B cell (primary cell): ENCODE data around the gene LRRK2. TPM values are rescaled to one million over a fixed set of nuclear protein-coding genes. Genes with fewer than 3 reads are reported as not detected.

Experiments
- ATAC-seq: fragments of 200-7000 bp; cut with Tn5 transposase; one replicate; pipeline ENCODE4 v1.10.0; 2021; ENCODE audit warnings: low read depth, mild to moderate bottlenecking, moderate number of reproducible peaks, moderate library complexity
- CTCF ChIA-PET: fragments of 350-600 bp; sonication (Branson Sonifier 250); formaldehyde crosslinking; loops from one replicate; lab custom pipeline; 2021; ENCODE audit warnings: antibody characterized with exemption, inconsistent platforms; lab: Charles Lee
- POLR2A ChIA-PET: fragments of 350-600 bp; sonication (Branson Sonifier 250); formaldehyde crosslinking; loops from one replicate; lab custom pipeline; 2021; ENCODE audit warnings: antibody characterized with exemption; lab: Charles Lee
- DNase-seq: peaks from one replicate; pipeline ENCODE4 v3.0.0; 2013
- H2AFZ ChIP-seq: 2 replicates; pipeline ENCODE4 v1.6.1; 2012; ENCODE audit warnings: mild to moderate bottlenecking, low read depth, low read length; ENCODE audit not compliant: insufficient read depth, poor library complexity, severe bottlenecking
- H3K27ac ChIP-seq, 2 donors: 1 replicate in 1 of 2; 2 replicates in 1 of 2; pipeline ENCODE4 v1.5.1; 2012 to 2013; ENCODE audit warnings: low read length in 2 of 2, mild to moderate bottlenecking in 2 of 2, moderate library complexity in 1 of 2
- H3K27me3 ChIP-seq, 4 experiments: fragments of 200-600 bp in 1 of 4; sonication (generic) in 1 of 4; replicated peaks in 1 of 4; 1 replicate in 2 of 4; 2 replicates in 2 of 4; pipeline versions ENCODE4 v1.6.1 to v1.7.0; 2013 to 2016; ENCODE audit warnings: low read length in 3 of 4, mild to moderate bottlenecking in 2 of 4, mixed read lengths in 1 of 4, moderate library complexity in 1 of 4; ENCODE audit not compliant: insufficient read depth in 4 of 4, control insufficient read depth in 3 of 4; ENCODE audit errors: control extremely low read depth in 1 of 4
- H3K36me3 ChIP-seq, 2 experiments: replicated peaks in 1 of 2; 1 replicate in 1 of 2; 2 replicates in 1 of 2; pipeline versions ENCODE4 v1.6.1 to v1.7.1; 2013; ENCODE audit warnings: low read length in 1 of 2; ENCODE audit not compliant: insufficient read depth in 2 of 2, control insufficient read depth in 1 of 2; ENCODE audit errors: control extremely low read depth in 1 of 2, extremely low read depth in 1 of 2
- H3K4me1 ChIP-seq, 2 donors: fragments of 200-600 bp in 1 of 2; sonication (generic) in 1 of 2; 1 replicate in 1 of 2; 2 replicates in 1 of 2; pipeline versions ENCODE4 v1.5.1 to v1.6.1; 2013 to 2017; ENCODE audit warnings: low read length in 2 of 2; ENCODE audit not compliant: control insufficient read depth in 2 of 2, insufficient read depth in 2 of 2
- H3K4me2 ChIP-seq: replicated peaks from 2 replicates; pipeline ENCODE3; 2012; ENCODE audit warnings: mild to moderate bottlenecking, low read depth, low read length; ENCODE audit not compliant: poor library complexity, severe bottlenecking
- H3K4me3 ChIP-seq, 5 experiments: fragments of 200-600 bp in 1 of 5; sonication (generic) in 1 of 5; 1 replicate in 3 of 5; 2 replicates in 2 of 5; pipeline versions ENCODE4 v1.5.1 to v1.7.0; 2011 to 2016; ENCODE audit warnings: low read length in 4 of 5, mild to moderate bottlenecking in 4 of 5, low read depth in 2 of 5, control low read depth in 1 of 5, moderate library complexity in 1 of 5; ENCODE audit not compliant: insufficient read depth in 1 of 5; ENCODE audit errors: control extremely low read depth in 1 of 5, extremely low read depth in 1 of 5
- H3K79me2 ChIP-seq: fragments of 200-600 bp; sonication (generic); one replicate; pipeline ENCODE4 v1.6.0; 2016; ENCODE audit warnings: low read length; ENCODE audit not compliant: control insufficient read depth, insufficient read depth
- H3K9ac ChIP-seq: fragments of 200-600 bp; sonication (generic); 2 replicates; pipeline ENCODE4 v1.6.1; 2017; ENCODE audit warnings: mild to moderate bottlenecking, low read length, moderate library complexity
- H3K9me3 ChIP-seq, 3 donors: one replicate each; pipeline versions ENCODE4 v1.6.1 to v1.7.1; 2013; ENCODE audit warnings: low read length in 2 of 3; ENCODE audit not compliant: control insufficient read depth in 2 of 3, insufficient read depth in 1 of 3; ENCODE audit errors: control extremely low read depth in 1 of 3
- H4K20me1 ChIP-seq: 2 replicates; pipeline ENCODE4 v1.6.0; 2012; ENCODE audit warnings: mild to moderate bottlenecking, low read length; ENCODE audit not compliant: insufficient read depth, control insufficient read depth, poor library complexity, severe bottlenecking
- H3K27ac Mint-ChIP-seq: one replicate; pipeline ENCODE4 v1.8.0; 2021; ENCODE audit warnings: mixed read lengths
- H3K27me3 Mint-ChIP-seq: one replicate; pipeline ENCODE4 v1.8.0; 2021; ENCODE audit warnings: mixed read lengths
- H3K4me1 Mint-ChIP-seq: one replicate; pipeline ENCODE4 v1.8.0; 2021; ENCODE audit warnings: mixed read lengths
- H3K4me3 Mint-ChIP-seq: one replicate; pipeline ENCODE4 v1.8.0; 2021; ENCODE audit warnings: mixed read lengths
- H3K9me3 Mint-ChIP-seq: one replicate; pipeline ENCODE4 v1.8.0; 2022; ENCODE audit warnings: mixed read lengths; ENCODE audit not compliant: insufficient read depth
- CTCF ChIP-seq: fragments of 200-600 bp; IDR thresholded peaks from one replicate; pipeline ENCODE4 v1.8.0; 2022; ENCODE audit warnings: antibody characterized with exemption, mild to moderate bottlenecking
- EZH2 ChIP-seq: IDR thresholded peaks from 2 replicates; pipeline ENCODE4 v1.6.1; 2012; ENCODE audit warnings: borderline replicate concordance, low read depth, mild to moderate bottlenecking, moderate library complexity, low read length; ENCODE audit not compliant: insufficient read depth, poor library complexity, severe bottlenecking
- WGBS: methylation state at CpG from one replicate; pipeline ENCODE4 v1.1.5; 2013; ENCODE audit warnings: missing lambda C conversion rate; ENCODE audit not compliant: insufficient coverage; 5-methylcytosine and 5-hydroxymethylcytosine counted together
- intact Hi-C: fragments of 100-400 bp; cut with micrococcal nuclease; formaldehyde crosslinking; loops from one replicate; pipeline ENCODE4 v1.10.0; 2022
- polyA plus RNA-seq: library from polyadenylated mRNA; depleted of rRNA; stranded (reverse); fragments of >200 nt; gene quantifications from 2 replicates; pipeline ENCODE4 v1.2.3, GENCODE V29; 2012
- total RNA-seq, 2 donors: library from RNA; stranded (reverse); fragments of 120-200 nt in 1 of 2; gene quantifications; 1 replicate in 1 of 2; 2 replicates in 1 of 2; pipeline versions ENCODE4 v1.2.3 to v1.2.4, GENCODE V29; 2013 to 2022

Gene LRRK2
- total and polyA plus RNA-seq, 2 donors (not counting 1 experiment from before 2014, with no cell fraction given) = 14.1 to 60.2 TPM

- H3K36me3 ChIP-seq = peaks cover 9 to 41% of the 10 kb centered on the region in 2 experiments
- ChIA-PET CTCF (interaction anchor here (0.9 kb wide), 1 partner anchor 26 kb away, joined by 3 read pairs; no protein-coding TSS in a partner anchor), POLR2A (no interaction called here)
- no peak overlapping the region for H3K9ac ChIP-seq
- Mint-ChIP-seq H3K9me3 (peaks cover 2% of the 10 kb centered on the region), H3K27me3 (no peaks in the 10 kb centered on the region), H3K27ac (no peak overlapping the region), H3K4me1 (peaks cover 4% of the 10 kb centered on the region), H3K4me3 (no peak overlapping the region)
- no peak overlapping the region for H3K27ac ChIP-seq
- ATAC-seq (no peak), DNase-seq (no peak)
- no peaks in the 10 kb centered on the region for H3K79me2 ChIP-seq
- no peaks in the 10 kb centered on the region for H3K4me1 ChIP-seq
- H4K20me1 ChIP-seq = no peaks in the 10 kb centered on the region
- no peak overlapping the region for H3K4me3 ChIP-seq
- no peak overlapping the region for H2AFZ ChIP-seq
- TF ChIP-seq CTCF = no peak
- no peak for TF ChIP-seq EZH2
- intact Hi-C loops = no loop called here
- H3K27me3 ChIP-seq = no peaks in the 10 kb centered on the region
- H3K4me2 ChIP-seq = no peak overlapping the region
- H3K9me3 ChIP-seq = peaks cover 0 to 8% (median 3%) of the 10 kb centered on the region in 3 donors
Observed at GRCh38 chr12:40286583-40286982, 61.8 kb downstream of the LRRK2 start.

DNA sequence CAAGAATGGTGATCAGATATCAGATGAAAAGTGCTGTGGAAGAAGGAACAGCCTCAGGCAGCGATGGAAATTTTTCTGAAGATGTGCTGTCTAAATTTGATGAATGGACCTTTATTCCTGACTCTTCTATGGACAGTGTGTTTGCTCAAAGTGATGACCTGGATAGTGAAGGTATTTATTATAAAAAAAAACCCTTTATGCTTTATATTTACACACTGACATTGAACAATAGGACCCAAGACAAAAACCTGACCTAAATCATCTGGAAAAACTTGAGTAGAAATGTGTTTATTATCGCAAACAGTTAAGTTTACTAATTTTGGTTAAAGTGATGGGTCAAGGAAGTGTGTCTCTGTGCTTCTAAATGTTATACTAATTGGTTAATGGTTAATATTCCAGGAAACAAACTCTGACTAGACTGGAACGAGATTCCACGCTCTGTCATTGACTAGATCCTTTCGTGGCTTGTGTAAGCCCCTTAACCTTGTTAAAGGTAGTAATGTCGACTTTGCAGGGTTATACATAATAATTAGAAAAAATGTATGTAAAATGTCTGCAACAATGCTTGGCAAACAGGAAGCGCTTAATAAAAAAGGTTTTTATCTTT is 62.7 kb downstream of the LRRK2 start:
- no peak overlapping the region for H2AFZ ChIP-seq
- intact Hi-C loops = no loop called here
- CTCF ChIA-PET = no interaction called here
- Mint-ChIP-seq H3K9me3 (peaks cover 2% of the 10 kb centered on the region), H3K27ac (no peak overlapping the region), H3K27me3 (no peaks in the 10 kb centered on the region), H3K4me1 (peaks cover under 1% of the 10 kb centered on the region), H3K4me3 (no peak overlapping the region)
- POLR2A ChIA-PET = no interaction called here
- H3K36me3 ChIP-seq = peaks cover 9 to 40% of the 10 kb centered on the region in 2 experiments
- DNase-seq (no peak), ATAC-seq (no peak)
- WGBS = 100% methylated on average over 2 of the region's 7 CpGs
- H3K4me1 ChIP-seq = no peaks in the 10 kb centered on the region
- H3K9me3 ChIP-seq = peaks cover 0 to 8% (median 3%) of the 10 kb centered on the region in 3 donors
- no peak overlapping the region for H3K27ac ChIP-seq
- no peaks in the 10 kb centered on the region for H3K27me3 ChIP-seq
- no peak overlapping the region for H3K4me2 ChIP-seq
- no peak overlapping the region for H3K9ac ChIP-seq
- H3K79me2 ChIP-seq = no peaks in the 10 kb centered on the region
- H4K20me1 ChIP-seq = no peaks in the 10 kb centered on the region
- TF ChIP-seq CTCF = no peak
- no peak for TF ChIP-seq EZH2
- H3K4me3 ChIP-seq = no peak overlapping the region
